GM23248 (cell line): ENCODE measurements around the gene INHA.

Source experiments
- EZH2 ChIP-seq: fragments of 200-600 bp; sonication (generic); IDR thresholded peaks from 2 replicates; pipeline ENCODE4 v1.6.1; 2018; ENCODE audit warnings: antibody characterized with exemption, mild to moderate bottlenecking; ENCODE audit not compliant: insufficient read depth, poor library complexity, severe bottlenecking
- EZH2phosphoT487 ChIP-seq: fragments of 200-600 bp; sonication (generic); IDR thresholded peaks from 2 replicates; pipeline ENCODE4 v1.6.1; 2018; ENCODE audit warnings: antibody characterized with exemption, moderate library complexity, mild to moderate bottlenecking, low read depth; ENCODE audit not compliant: insufficient read depth

DNA sequence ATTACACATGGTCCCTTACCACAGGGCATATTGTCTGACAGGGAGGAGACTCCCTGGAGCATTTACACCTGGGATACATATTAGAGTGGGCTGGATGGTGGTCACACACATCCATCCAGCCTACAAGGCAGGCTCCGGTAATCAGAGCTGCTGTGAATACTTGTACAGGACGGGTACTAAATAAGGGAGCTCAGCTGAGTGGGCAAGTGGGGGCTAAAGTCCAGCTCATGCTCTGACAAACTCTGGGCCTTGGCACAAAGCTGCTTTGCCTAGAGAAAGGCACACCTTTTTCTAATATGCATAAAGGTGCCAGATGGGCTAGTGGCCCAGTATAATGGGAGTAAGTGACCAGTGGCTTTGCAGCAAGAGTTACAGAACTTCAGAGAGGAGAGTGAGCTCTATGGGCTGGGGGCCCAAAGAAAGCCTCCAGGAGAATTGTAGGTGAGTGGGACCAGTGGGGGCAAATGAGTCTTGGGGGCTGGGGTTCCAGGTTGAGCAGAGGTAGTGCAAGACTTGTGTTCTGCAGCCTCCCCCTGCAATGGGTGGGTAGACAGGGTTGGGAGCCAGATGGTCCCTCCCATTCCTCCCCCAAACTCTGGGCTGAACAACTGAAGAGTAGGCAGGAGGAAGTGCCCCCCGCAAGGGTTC lies 26.7 kb upstream of the INHA start:
- no peak for TF ChIP-seq EZH2
- TF ChIP-seq EZH2phosphoT487: no peak
